Adipocyte (in vitro differentiated cells): ENCODE results near the gene PHYHD1.

Source experiments
- DNase-seq: peaks from one replicate; pipeline ENCODE4 v3.0.0-alpha.2; 2015; ENCODE audit warnings: low read depth
- H3K27me3 ChIP-seq: replicated peaks from 2 replicates; pipeline ENCODE4 v1.7.0; 2013; ENCODE audit warnings: mild to moderate bottlenecking, low read length, moderate library complexity; ENCODE audit not compliant: control insufficient read depth, insufficient read depth
- H3K36me3 ChIP-seq: 2 replicates; pipeline ENCODE4 v1.7.0; 2013; ENCODE audit warnings: low read length, mild to moderate bottlenecking, moderate library complexity; ENCODE audit not compliant: control insufficient read depth, insufficient read depth, severe bottlenecking
- H3K4me1 ChIP-seq: 2 replicates; pipeline ENCODE4 v1.7.0; 2013; ENCODE audit warnings: mild to moderate bottlenecking, low read length, moderate library complexity; ENCODE audit not compliant: control insufficient read depth, insufficient read depth
- H3K4me3 ChIP-seq: 2 replicates; pipeline ENCODE4 v1.7.0; 2013; ENCODE audit warnings: mild to moderate bottlenecking, low read length, moderate library complexity
- H3K9ac ChIP-seq: 2 replicates; pipeline ENCODE4 v1.7.0; 2013; ENCODE audit warnings: mild to moderate bottlenecking, low read length, moderate library complexity
- H3K9me3 ChIP-seq: 2 replicates; pipeline ENCODE4 v1.7.0; 2013; ENCODE audit warnings: mild to moderate bottlenecking, low read length, moderate library complexity; ENCODE audit not compliant: control insufficient read depth

Gene PHYHD1

DNA sequence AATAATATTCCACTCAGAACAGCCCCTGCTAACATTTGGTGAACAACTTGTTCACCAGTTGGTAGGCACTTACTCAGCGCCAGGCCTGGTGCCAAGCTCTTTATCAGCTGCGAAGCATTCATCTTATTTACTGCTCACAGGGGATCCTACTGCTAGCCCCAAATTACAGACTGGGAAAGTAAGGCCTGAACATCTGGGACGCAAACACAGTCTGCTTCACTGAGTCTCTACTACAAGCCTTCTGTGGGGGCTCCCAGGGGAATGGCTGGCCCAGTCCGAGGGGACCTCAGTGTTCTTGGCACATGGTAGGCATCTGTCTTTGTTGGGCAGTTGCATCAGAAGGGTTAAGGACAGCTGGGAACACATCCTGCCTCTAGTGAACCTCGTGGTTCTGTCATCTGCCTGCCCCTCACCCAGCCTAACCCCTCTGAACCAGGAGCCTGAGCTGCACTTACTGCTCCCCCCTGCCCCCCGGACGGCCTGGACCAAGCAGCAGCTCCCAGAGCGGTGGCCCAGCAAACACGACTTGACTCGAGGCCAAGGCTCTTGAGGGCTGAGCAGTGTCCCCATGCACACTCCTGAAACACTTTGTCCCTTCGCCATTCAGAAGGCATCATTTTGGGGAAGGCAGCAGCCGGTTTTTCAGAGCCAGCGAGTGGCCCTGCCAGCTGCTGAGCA is at the start of gene PHYHD1:
PHYHD1 (plus strand) TSS at position 602 of the 678 bp plus-strand sequence. CDS start 1,342 bp downstream, outside the sequence.
- peaks cover 7% of the 10 kb centered on the region for H3K36me3 ChIP-seq
- H3K9ac ChIP-seq: peak within 1 kb of the TSS; percentile 85
- H3K9me3 ChIP-seq: no peaks in the 10 kb centered on the region
- peak within 1 kb of the TSS; percentile 78 for H3K4me3 ChIP-seq
- H3K27me3 ChIP-seq: no peaks in the 10 kb centered on the region
- no peak for DNase-seq
- peaks cover 51% of the 10 kb centered on the region for H3K4me1 ChIP-seq

DNA sequence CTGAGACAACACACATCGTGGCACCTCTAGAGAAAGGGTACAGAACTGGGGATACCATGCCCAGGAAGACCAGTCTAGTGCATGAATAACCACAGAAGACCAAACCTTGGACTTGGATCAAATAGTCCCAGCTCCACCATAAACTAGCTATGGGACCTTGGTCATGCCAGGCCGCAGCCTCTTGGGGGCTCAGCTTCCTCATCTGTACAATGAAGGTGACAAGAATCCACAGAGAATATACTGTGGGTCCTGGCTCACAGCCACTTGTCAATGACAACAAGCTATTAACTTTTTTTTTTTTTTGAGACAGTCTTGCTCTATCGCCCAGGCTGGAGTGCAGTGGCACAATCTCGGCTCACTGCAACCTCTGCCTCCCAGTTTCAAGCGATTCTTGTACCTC is 42.9 kb upstream of the PHYHD1 start:
- DNase-seq: no peak
- Histone ChIP-seq H3K9ac (no peak overlapping the region), H3K4me3 (no peak overlapping the region), H3K9me3 (no peaks in the 10 kb centered on the region), H3K36me3 (no peaks in the 10 kb centered on the region), H3K27me3 (no peaks in the 10 kb centered on the region), H3K4me1 (peaks cover 7% of the 10 kb centered on the region)

DNA sequence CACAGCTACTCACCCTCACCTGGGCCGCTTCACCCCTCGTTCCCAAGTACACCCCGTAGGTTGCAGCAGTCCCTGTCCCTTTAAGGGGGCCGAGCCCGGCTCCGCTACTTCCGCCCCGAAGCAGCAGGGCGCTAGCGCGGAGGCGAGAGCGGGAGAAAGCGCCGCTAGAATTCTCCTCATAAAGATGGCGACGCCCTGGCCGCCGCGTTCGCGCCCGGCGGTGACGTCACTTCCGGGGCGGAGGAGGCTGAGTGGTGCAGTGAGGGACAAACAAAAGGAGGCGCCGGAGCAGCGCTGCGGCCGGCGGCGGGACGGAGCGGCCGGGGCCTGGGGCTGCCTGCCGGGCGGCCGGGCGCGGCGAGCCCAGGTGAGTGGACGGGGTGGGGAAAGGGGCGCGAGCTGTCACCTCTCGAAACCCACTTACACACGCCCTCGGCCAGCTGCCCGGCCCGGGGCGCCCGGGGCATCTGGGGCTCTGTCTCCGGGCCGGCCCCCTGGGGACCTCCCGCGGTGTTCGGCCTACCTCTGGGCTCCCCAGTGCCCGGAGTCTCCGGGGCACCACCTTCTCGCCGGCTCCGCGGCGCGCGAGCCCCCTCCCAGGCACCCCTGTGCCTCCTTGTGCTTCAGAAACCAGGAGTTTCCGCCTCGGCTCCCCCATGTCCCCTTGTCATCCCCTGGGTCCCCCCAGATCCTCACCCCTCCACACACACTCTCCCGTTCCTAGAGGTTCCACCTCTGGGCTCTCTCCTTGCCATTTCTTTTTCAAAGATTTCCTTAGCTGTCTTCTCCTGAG is 38.7 kb upstream of the PHYHD1 start, which contains the start of the genes KYAT1 and LRRC8A:
KYAT1 (minus strand) TSS at position 67 of the 793 bp plus-strand sequence. CDS start 36,545 bp downstream, outside the sequence.
LRRC8A (plus strand) TSS at position 250 of the 793 bp plus-strand sequence. CDS start 25,032 bp downstream, outside the sequence.
- H3K9me3 ChIP-seq: no peaks in the 10 kb centered on the region
- H3K27me3 ChIP-seq: no peaks in the 10 kb centered on the region
- H3K36me3 ChIP-seq: peaks cover 11% of the 10 kb centered on the region
- H3K9ac ChIP-seq: peak within 1 kb of the TSS; percentile 94
- peaks cover 12% of the 10 kb centered on the region for H3K4me1 ChIP-seq
- H3K4me3 ChIP-seq: peak within 1 kb of the TSS; percentile 95
- DNase-seq: peak; percentile 99

DNA sequence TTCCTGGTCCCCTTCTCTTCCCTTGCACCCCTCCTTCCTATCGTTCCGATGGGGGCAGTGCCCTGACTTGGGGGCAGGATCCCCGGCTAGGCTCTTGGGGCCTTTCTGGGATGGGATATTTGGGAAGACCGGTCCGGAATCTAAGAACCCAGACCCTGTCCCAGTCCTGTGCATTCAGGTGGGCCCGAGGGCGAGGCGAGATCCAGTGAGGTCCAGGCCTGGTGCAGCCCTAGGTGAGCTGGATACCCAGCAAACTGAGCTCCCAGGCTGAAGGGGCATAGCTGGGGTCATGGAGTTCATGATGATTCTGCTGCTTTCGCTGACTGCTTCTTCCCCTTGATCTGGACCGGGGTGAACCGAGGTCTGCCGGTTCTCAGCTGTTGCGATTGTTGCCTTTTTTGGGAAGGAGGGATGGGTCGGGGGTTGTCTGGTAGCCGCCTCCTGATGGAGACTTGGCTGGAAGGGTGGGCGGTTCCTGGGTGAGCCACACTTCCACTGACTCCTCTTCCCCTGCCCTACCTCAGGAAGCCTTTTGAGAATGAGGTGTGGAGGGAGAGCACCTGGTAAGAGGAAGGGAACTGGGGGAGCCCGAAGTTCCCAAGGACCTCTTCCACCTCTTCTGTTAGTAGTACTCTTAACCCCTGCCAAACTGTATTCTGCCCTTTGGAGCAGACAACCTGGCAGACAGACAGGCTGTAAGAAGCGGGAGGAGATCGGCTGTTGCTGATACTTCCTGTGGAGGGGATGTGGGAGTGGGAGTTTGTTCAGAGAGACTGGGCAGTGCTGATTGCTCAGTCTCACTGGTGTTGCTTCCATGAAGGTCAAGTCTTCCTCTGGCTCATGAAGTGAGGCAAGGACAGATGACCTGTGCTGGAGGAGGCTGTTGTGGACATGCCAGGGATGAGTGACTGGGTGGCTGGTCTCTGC is 37.8 kb upstream of the PHYHD1 start:
- Histone ChIP-seq H3K27me3 (no peaks in the 10 kb centered on the region), H3K4me1 (peaks cover 15% of the 10 kb centered on the region), H3K36me3 (peaks cover 11% of the 10 kb centered on the region), H3K4me3 (peak overlapping the region; percentile 95), H3K9ac (peak overlapping the region; percentile 94), H3K9me3 (no peaks in the 10 kb centered on the region)
- DNase-seq: peak; percentile 37

DNA sequence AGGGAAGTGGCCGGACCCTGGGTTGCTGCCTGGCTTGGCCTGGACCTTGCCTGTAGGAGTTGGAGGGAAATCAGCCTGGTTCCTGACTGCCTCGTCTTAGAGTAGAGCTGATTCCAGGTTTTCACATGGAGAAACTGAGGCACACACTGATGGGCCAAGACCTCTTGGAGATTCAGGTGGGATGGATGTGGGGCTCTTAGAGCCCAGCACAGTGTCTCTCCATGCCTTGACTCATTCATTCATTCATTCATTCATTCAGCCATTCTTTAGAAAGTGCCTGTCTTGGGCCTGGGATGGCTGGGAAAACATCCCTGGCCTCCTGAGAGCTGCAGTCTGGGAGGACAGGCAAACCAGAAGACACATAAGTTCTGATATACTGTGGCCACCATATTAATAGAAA is 36.6 kb upstream of the PHYHD1 start:
- H3K4me1 ChIP-seq: peaks cover 15% of the 10 kb centered on the region
- H3K9me3 ChIP-seq: no peaks in the 10 kb centered on the region
- no peak for DNase-seq
- no peaks in the 10 kb centered on the region for H3K27me3 ChIP-seq
- H3K9ac ChIP-seq: no peak overlapping the region
- no peak overlapping the region for H3K4me3 ChIP-seq
- peaks cover 21% of the 10 kb centered on the region for H3K36me3 ChIP-seq

DNA sequence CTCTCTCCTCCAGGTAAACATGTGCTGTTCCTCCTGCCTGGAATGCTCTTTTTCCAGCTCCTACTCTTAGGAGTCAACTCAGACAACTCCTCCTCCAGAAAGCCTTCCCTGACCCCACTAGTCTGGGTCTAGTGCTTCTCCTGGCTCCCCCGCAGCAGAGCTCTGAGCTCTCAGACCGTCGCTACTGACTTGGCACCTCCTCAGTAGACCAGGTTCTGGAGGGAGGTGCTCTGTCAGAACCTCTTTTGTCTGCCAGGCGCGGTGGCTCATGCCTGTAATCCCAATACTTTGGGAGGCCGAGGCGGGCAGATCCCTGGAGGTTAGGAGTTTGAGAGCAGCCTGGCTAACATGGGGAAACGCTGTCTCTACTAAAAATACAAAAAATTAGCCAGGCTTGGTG is 35.4 kb upstream of the PHYHD1 start:
- no peak overlapping the region for H3K9ac ChIP-seq
- no peaks in the 10 kb centered on the region for H3K27me3 ChIP-seq
- no peak overlapping the region for H3K4me3 ChIP-seq
- H3K9me3 ChIP-seq: no peaks in the 10 kb centered on the region
- peaks cover 22% of the 10 kb centered on the region for H3K36me3 ChIP-seq
- DNase-seq: no peak
- H3K4me1 ChIP-seq: peaks cover 20% of the 10 kb centered on the region

DNA sequence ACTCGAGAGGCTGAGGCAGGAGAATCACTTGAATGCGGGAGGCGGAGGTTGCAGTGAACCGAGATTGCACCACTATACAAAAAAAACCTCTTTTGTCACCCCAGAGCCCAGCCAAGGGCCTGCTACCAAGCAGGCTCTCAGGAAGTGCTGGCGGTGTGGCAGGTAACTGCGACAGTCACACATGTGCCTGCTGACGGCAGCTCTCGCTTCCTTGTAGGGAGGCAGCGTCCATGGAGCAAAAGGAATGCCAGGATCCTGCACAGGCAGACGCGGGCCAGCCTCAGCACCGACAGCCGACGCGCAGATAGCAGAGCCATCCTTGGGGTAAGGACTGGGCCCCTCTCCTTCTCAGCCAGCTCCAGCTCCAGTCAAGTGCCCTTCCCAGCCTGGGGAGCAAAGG is 35.0 kb upstream of the PHYHD1 start:
- no peaks in the 10 kb centered on the region for H3K27me3 ChIP-seq
- no peak overlapping the region for H3K4me3 ChIP-seq
- no peak overlapping the region for H3K9ac ChIP-seq
- DNase-seq: no peak
- peaks cover 24% of the 10 kb centered on the region for H3K4me1 ChIP-seq
- H3K36me3 ChIP-seq: peaks cover 22% of the 10 kb centered on the region
- no peaks in the 10 kb centered on the region for H3K9me3 ChIP-seq

DNA sequence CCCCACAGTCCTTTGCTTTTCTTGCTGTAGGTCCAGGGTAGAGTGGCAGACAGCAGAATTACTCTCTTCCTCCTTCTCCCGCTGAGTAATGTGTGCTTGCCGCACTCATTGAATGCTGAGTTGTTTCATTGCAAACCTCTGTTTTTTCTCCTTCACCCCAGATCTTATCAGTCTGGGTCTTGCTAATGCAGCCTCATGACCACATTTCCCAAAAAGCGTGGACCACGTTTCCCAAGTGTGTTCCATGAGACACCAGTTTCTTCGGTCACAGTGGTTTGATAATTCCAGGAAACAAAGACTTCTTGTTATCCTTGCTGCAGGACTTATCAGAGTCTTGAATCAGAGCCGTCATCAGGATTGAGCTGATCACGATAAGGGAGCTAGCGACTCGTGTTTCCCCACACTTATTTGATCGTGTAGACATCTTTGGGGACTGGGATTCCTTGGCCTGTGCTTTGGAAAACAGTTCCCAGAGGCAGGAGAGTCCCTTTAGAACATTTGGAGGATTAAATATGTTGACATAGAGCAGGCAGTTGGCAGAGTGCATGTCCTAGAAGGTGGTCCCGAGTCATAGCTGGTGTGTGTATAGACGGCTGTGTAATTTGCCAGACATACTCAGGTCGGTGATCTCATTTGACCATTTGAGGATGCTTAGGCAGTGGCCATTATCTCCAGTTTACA is 34.4 kb upstream of the PHYHD1 start:
- Histone ChIP-seq H3K36me3 (peaks cover 22% of the 10 kb centered on the region), H3K4me1 (peaks cover 26% of the 10 kb centered on the region), H3K27me3 (no peaks in the 10 kb centered on the region), H3K9me3 (no peaks in the 10 kb centered on the region), H3K4me3 (no peak overlapping the region), H3K9ac (peak overlapping the region; percentile 9)
- no peak for DNase-seq

DNA sequence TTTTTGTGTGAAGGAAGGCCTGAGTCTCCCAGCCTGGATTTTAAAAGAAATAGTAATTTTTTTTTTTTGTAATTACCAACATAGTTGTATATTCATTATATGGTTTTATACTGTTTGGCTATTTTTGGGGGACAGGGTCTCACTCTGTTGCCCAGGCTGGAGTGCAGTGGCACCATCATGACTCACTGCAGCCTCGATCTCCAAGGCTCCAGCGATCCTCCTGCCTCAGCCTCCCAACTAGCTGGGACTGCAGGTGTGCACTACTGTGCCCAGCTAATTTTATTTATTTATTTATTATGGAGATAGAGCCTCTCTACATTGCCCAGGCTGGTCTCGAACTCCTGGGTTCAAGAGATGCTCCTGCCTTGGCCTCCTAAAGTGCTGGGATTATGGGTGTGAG is 33.7 kb upstream of the PHYHD1 start:
- H3K9me3 ChIP-seq: no peaks in the 10 kb centered on the region
- H3K9ac ChIP-seq: no peak overlapping the region
- DNase-seq: no peak
- peaks cover 32% of the 10 kb centered on the region for H3K4me1 ChIP-seq
- H3K4me3 ChIP-seq: no peak overlapping the region
- peaks cover 22% of the 10 kb centered on the region for H3K36me3 ChIP-seq
- no peaks in the 10 kb centered on the region for H3K27me3 ChIP-seq

DNA sequence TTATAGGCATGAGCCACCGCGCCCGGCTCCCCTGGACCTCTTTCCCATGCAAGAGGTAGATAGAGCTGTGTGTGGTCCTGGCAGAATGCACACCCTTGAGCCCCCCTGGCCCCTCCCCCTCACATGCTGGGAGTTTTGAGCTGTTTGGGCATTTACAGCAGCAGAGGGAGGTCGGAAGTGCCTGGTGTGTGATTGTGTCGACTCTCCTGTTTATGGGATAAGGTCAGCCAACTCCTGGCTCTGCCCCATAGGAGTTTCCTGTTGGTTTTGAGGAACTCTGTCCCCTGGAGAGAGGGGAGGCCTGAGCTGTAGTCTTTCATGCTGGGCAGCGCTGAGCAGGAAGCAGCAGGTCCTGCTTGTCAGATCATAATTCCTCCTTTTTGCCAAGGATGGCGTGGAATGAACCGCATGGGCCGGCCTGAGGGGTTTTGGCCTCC is 32.9 kb upstream of the PHYHD1 start:
- no peaks in the 10 kb centered on the region for H3K9me3 ChIP-seq
- H3K4me1 ChIP-seq: peaks cover 40% of the 10 kb centered on the region
- no peak for DNase-seq
- H3K36me3 ChIP-seq: peaks cover 22% of the 10 kb centered on the region
- H3K27me3 ChIP-seq: no peaks in the 10 kb centered on the region
- H3K4me3 ChIP-seq: no peak overlapping the region
- no peak overlapping the region for H3K9ac ChIP-seq
